CD14-positive monocyte (primary cell): ENCODE data around the gene RNF149. TPM values are rescaled to one million over a fixed set of nuclear protein-coding genes. Genes with fewer than 3 reads are reported as not detected.

ENCODE experiments used
- DNase-seq, 3 donors: peaks; one replicate each; pipeline ENCODE4 v3.0.0-alpha.2; 2011 to 2022
- H2AFZ ChIP-seq: 2 replicates; pipeline ENCODE4 v1.6.0; 2012; ENCODE audit warnings: mild to moderate bottlenecking, low read depth, low read length, inconsistent platforms; ENCODE audit not compliant: insufficient read depth, poor library complexity, severe bottlenecking
- H3K27ac ChIP-seq, 2 donors: 1 replicate in 1 of 2; 2 replicates in 1 of 2; pipeline ENCODE4 v1.5.1; 2012 to 2013; ENCODE audit warnings: low read length in 2 of 2, control low read depth in 1 of 2, inconsistent platforms in 1 of 2, low read depth in 1 of 2, mild to moderate bottlenecking in 1 of 2
- H3K27me3 ChIP-seq, 2 donors: one replicate each; pipeline versions ENCODE4 v1.6.0 to v1.6.1; 2011 to 2013; ENCODE audit warnings: low read length in 2 of 2; ENCODE audit not compliant: control insufficient read depth in 2 of 2, insufficient read depth in 2 of 2
- H3K36me3 ChIP-seq, 2 donors: replicated peaks in 1 of 2; 1 replicate in 1 of 2; 2 replicates in 1 of 2; pipeline versions ENCODE4 v1.5.1 to v1.6.1; 2012 to 2013; ENCODE audit warnings: low read length in 2 of 2, control low read depth in 1 of 2, inconsistent platforms in 1 of 2, mild to moderate bottlenecking in 1 of 2; ENCODE audit not compliant: insufficient read depth in 2 of 2, control insufficient read depth in 1 of 2
- H3K4me1 ChIP-seq, 2 donors: 1 replicate in 1 of 2; 2 replicates in 1 of 2; pipeline versions ENCODE4 v1.5.1 to v1.6.1; 2012 to 2013; ENCODE audit warnings: low read length in 2 of 2, control low read depth in 1 of 2, inconsistent platforms in 1 of 2, mild to moderate bottlenecking in 1 of 2, moderate library complexity in 1 of 2; ENCODE audit not compliant: insufficient read depth in 2 of 2, control insufficient read depth in 1 of 2
- H3K4me2 ChIP-seq: replicated peaks from 2 replicates; pipeline ENCODE3; 2012; ENCODE audit warnings: low read length, moderate library complexity, mild to moderate bottlenecking; ENCODE audit not compliant: poor library complexity, severe bottlenecking; ENCODE audit errors: extremely low read depth
- H3K4me3 ChIP-seq, 3 experiments: fragments of 200-600 bp in 1 of 3; sonication (generic) in 1 of 3; replicated peaks in 1 of 3; 1 replicate in 2 of 3; 2 replicates in 1 of 3; pipeline ENCODE4 v1.5.1; 2011 to 2013; ENCODE audit warnings: low read length in 3 of 3, mild to moderate bottlenecking in 3 of 3, control low read depth in 2 of 3, low read depth in 2 of 3, inconsistent platforms in 1 of 3, moderate library complexity in 1 of 3
- H3K79me2 ChIP-seq: 2 replicates; pipeline ENCODE4 v1.6.0; 2012; ENCODE audit warnings: mild to moderate bottlenecking, control low read depth, inconsistent platforms, low read length, moderate library complexity; ENCODE audit not compliant: insufficient read depth
- H3K9ac ChIP-seq: 2 replicates; pipeline ENCODE4 v1.6.0; 2017; ENCODE audit warnings: low read length, mild to moderate bottlenecking; ENCODE audit not compliant: insufficient read depth, poor library complexity, severe bottlenecking
- H3K9me3 ChIP-seq, 2 donors: replicated peaks in 1 of 2; 1 replicate in 1 of 2; 2 replicates in 1 of 2; pipeline versions ENCODE4 v1.5.1 to v1.6.1; 2012 to 2013; ENCODE audit warnings: low read length in 2 of 2, control low read depth in 1 of 2; ENCODE audit not compliant: control insufficient read depth in 1 of 2, insufficient read depth in 1 of 2
- H4K20me1 ChIP-seq: 2 replicates; pipeline ENCODE4 v1.6.0; 2012; ENCODE audit warnings: mild to moderate bottlenecking, low read length, control low read depth, moderate library complexity; ENCODE audit not compliant: insufficient read depth
- H3K27ac Mint-ChIP-seq, 7 donors: one replicate each; pipeline ENCODE4 v1.8.0; 2020; ENCODE audit warnings: mild to moderate bottlenecking in 7 of 7, mixed read lengths in 7 of 7, moderate library complexity in 6 of 7, inconsistent platforms in 2 of 7
- H3K27me3 Mint-ChIP-seq, 3 donors: one replicate each; pipeline ENCODE4 v1.8.0; 2021 to 2022; ENCODE audit warnings: low read depth in 3 of 3, mild to moderate bottlenecking in 3 of 3, mixed read lengths in 3 of 3, moderate library complexity in 3 of 3, inconsistent platforms in 1 of 3
- H3K36me3 Mint-ChIP-seq, 2 donors: one replicate each; pipeline ENCODE4 v1.8.0; 2020; ENCODE audit warnings: mixed read lengths in 2 of 2, inconsistent platforms in 1 of 2, mild to moderate bottlenecking in 1 of 2
- H3K4me1 Mint-ChIP-seq: one replicate; pipeline ENCODE4 v1.8.0; 2020; ENCODE audit warnings: mild to moderate bottlenecking, mixed read lengths
- H3K4me3 Mint-ChIP-seq, 2 donors: one replicate each; pipeline ENCODE4 v1.8.0; 2020; ENCODE audit warnings: mild to moderate bottlenecking in 2 of 2, mixed read lengths in 2 of 2, moderate library complexity in 1 of 2
- H3K9me3 Mint-ChIP-seq, 7 donors: one replicate each; pipeline ENCODE4 v1.8.0; 2020 to 2022; ENCODE audit warnings: mixed read lengths in 7 of 7, mild to moderate bottlenecking in 6 of 7, moderate library complexity in 6 of 7, inconsistent platforms in 2 of 7
- CTCF ChIP-seq: fragments of 200-600 bp; IDR thresholded peaks from one replicate; pipeline ENCODE4 v1.8.0; 2022; ENCODE audit warnings: antibody characterized with exemption, mild to moderate bottlenecking
- WGBS: methylation state at CpG from one replicate; pipeline ENCODE4 v1.1.5; 2013; ENCODE audit warnings: missing lambda C conversion rate; ENCODE audit not compliant: insufficient coverage; 5-methylcytosine and 5-hydroxymethylcytosine counted together
- intact Hi-C, 2 donors: fragments of 100-400 bp; cut with micrococcal nuclease; formaldehyde crosslinking; loops; one replicate each; pipeline versions ENCODE4 v1.15.0 to v1.15.1; 2023
- polyA plus RNA-seq, 3 donors: library from polyadenylated mRNA; depleted of rRNA in 1 of 3; unstranded in 2 of 3; stranded (reverse) in 1 of 3; fragments of 300-500 nt in 2 of 3; fragments of >200 nt in 1 of 3; fragmentation: Illumina TruSeq in 2 of 3; gene quantifications; 1 replicate in 2 of 3; 2 replicates in 1 of 3; pipeline ENCODE4 v1.2.3, GENCODE V29; 2012 to 2021

RNF149 gene
- polyA plus RNA-seq, 3 donors: 112 to 148 (median 141) TPM

- Histone ChIP-seq H3K36me3 (no peaks in the 10 kb centered on the region), H3K27ac (no peak overlapping the region), H3K9ac (no peak overlapping the region), H3K9me3 (peaks cover 3 to 25% of the 10 kb centered on the region in 2 donors), H3K4me1 (peaks cover 17 to 22% of the 10 kb centered on the region in 2 donors), H3K79me2 (no peaks in the 10 kb centered on the region), H3K4me3 (no peak overlapping the region), H3K4me2 (no peak overlapping the region), H2AFZ (no peak overlapping the region), H4K20me1 (no peaks in the 10 kb centered on the region), H3K27me3 (no peaks in the 10 kb centered on the region)
- TF ChIP-seq CTCF: no peak
- Mint-ChIP-seq H3K9me3 (peaks cover 18 to 44% (median 35%) of the 10 kb centered on the region in 7 donors), H3K4me1 (peaks cover 36% of the 10 kb centered on the region), H3K36me3 (peaks cover 0 to 6% of the 10 kb centered on the region in 2 donors), H3K4me3 (no peak overlapping the region), H3K27ac (peak overlapping the region in 2 of 7 donors; percentile 20 to 61), H3K27me3 (peaks cover 0 to under 1% (median 0%) of the 10 kb centered on the region in 3 donors)
- intact Hi-C loops: no loop called here
- DNase-seq: no peak
- 80% methylated on average over 3 of the region's 12 CpGs for WGBS
Observed at GRCh38 chr2:101234169-101234938, 74.1 kb downstream of the RNF149 start.

GRCh38 chr2:101232770-101233169 is 75.7 kb downstream of the RNF149 start:
- H3K27me3 Mint-ChIP-seq: no peaks in the 10 kb centered on the region
- intact Hi-C loops: no loop called here
- no peaks in the 10 kb centered on the region for H3K27me3 ChIP-seq
- DNase-seq: no peak
- no peaks in the 10 kb centered on the region for H3K79me2 ChIP-seq
- no peak overlapping the region for H3K27ac Mint-ChIP-seq
- peaks cover 20 to 47% (median 37%) of the 10 kb centered on the region in 7 donors for H3K9me3 Mint-ChIP-seq
- H3K4me3 ChIP-seq: no peak overlapping the region
- no peak for TF ChIP-seq CTCF
- no peaks in the 10 kb centered on the region for H3K36me3 ChIP-seq
- peaks cover 4 to 27% of the 10 kb centered on the region in 2 donors for H3K9me3 ChIP-seq
- H3K4me2 ChIP-seq: no peak overlapping the region
- H3K27ac ChIP-seq: no peak overlapping the region
- no peak overlapping the region for H2AFZ ChIP-seq
- H3K4me1 ChIP-seq: peaks cover 4 to 11% of the 10 kb centered on the region in 2 donors
- H3K36me3 Mint-ChIP-seq: peaks cover 0 to 6% of the 10 kb centered on the region in 2 donors
- H3K9ac ChIP-seq: no peak overlapping the region
- H3K4me1 Mint-ChIP-seq: peaks cover 23% of the 10 kb centered on the region
- H4K20me1 ChIP-seq: no peaks in the 10 kb centered on the region
- H3K4me3 Mint-ChIP-seq: no peak overlapping the region
- WGBS: 100% methylated on average over 4 of the region's 6 CpGs
